Measurements from ENCODE around the gene RALGPS1. TPM values are rescaled to one million over a fixed set of nuclear protein-coding genes. Genes with fewer than 3 reads are reported as not detected.

RALGPS1 gene
- total RNA-seq, 1 experiment from 2014 or later = 2.2 TPM

- peak; percentile 76 for DNase-seq (ENCODE audit: low spot score)
Observed at GRCh38 chr9:127185931-127186781, 271.6 kb downstream of the RALGPS1 start.

DNA sequence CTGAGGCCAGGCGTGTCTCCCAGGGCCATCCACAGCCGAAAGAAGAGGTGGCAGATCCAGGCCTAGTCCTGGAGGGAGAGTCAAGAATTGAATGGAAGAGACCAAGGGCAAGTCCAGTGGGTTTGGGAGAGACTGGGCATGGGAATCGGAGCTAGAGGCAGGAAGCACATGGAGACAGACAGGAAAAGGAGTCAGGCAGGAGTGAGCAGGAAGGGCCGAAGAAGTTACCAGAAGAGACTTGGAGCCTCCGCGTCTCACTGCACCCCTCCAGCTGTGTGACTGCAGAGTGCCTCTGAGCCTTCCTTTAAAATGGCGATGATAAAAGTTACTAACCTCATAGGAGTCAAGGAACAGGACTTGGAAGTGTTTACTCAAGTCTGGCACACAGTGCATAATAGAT lies 272.2 kb downstream of the RALGPS1 start:
- DNase-seq (ENCODE audit: low spot score) = no peak

DNA sequence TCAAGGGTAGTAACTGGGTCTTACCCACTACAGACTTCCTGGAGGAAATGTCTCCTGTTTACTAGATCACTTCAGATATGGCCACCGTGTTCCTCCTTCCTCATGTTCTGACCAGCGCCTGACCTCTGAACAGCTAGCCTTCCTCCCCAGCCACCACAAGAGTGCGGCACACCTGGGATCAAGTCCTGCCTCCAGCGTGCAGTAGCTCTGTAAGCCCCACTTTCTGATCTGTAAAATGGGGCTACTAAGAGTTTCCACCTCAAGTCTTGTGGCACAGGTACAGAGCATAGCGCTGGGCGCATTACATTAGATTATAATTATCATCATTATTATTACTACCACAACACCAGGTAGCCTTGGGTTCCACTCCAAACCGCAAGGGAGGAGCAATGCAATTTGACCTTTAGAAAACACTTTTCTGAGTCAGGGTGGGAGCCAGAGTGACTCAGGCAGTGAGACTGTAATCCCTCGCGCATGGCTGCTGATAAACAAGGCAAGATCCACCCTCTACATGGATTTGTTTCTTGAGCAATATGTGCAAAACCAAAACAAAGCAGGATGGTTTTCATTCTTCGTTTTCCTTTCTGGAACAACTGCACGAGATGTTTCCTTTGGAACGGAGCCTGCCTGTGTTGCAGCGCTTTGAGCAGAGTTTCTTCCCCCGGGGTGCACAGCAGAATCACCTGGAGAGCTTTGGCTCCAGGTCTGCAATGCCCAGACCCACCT lies 272.8 kb downstream of the RALGPS1 start:
- peak; percentile 95 for DNase-seq (ENCODE audit: low spot score)

GRCh38 chr9:127188396-127188795 lies 273.8 kb downstream of the RALGPS1 start:
- DNase-seq (ENCODE audit: low spot score) = no peak

GRCh38 chr9:127189628-127190027 lies 275.0 kb downstream of the RALGPS1 start:
- DNase-seq (ENCODE audit: low spot score) = no peak

GRCh38 chr9:127192744-127193143 lies 278.2 kb downstream of the RALGPS1 start:
- DNase-seq (ENCODE audit: low spot score) = no peak

GRCh38 chr9:127193483-127193882 lies 278.9 kb downstream of the RALGPS1 start:
- no peak for DNase-seq (ENCODE audit: low spot score)

DNA sequence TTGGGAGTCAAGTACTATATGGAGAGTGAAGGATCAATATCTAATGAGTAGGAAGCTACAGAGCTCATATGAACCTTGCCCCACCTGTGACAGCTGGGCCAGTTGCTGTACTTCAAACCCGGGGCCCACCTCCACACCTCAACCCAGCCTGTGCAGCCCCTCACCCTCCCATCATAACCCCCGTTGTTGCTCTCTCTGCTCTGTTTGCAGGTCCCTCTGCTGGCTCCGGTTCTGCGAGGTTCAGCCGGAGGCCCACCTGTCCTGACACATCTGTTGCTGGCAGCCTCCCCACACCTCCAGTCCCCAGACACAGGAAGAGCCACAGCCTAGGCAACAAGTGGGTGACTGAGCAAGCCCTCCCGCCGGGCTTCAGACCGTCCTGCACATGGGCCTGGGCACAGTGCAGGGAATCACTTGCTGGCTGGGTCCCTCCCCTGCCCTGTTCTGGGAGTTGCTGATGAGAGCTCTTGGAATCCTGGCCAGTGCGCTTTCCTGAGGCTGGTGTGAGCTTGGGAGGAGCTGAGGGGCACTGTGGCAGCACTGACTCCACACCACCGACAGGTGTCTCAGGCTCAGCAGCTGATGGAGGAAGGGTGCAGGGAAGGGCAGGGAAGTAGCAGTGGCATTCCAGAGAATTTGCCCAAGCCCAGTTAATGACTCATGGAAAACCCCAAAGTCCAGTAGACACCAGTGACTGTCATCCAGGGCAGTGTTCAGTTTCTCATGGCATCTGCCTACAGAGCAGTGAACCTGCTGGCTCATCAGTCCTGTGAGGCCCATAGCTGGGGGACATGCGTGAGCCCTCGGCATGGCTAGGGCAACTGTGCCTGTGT lies 280.5 kb downstream of the RALGPS1 start:
- peak; percentile 75 for DNase-seq (ENCODE audit: low spot score)

DNA sequence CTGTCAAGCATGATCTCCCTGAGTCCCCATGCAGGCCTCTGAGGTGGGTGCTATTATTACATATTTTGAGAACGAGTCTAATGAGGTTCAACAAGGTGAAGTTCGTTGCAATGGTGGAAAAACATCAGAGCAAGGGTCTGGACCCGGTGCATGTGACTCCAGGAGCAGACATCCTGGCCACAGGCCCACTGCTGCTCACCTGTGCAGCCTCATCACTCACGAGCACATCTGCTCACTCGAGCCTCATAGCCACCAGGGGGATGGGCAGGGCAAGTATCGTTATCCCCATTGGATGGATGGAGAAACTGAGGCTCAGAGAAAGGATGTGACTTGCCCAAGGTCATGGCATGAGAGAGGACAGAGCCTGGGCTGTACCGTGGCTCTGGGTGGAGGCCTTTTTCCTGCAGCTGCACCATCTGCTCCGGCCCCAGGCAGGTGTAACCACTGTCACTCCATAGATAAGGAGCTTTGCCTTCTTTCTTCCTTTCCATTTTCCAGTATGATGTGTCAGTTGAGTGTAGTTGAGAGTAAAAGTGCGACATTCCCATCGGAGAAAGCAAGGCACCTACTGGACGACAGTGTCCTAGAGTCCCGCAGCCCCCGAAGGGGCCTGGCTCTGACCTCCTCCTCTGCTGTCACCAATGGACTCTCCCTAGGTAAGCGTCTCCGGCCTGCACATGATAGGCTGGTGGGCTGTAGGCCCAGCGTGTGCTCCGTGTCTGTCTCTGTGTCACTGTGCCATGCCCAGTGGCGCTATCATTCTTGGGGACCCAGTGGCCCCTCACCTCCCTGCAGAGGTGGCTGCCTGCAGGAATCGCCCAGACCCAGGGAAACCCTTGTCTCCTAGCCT lies 281.6 kb downstream of the RALGPS1 start:
- no peak for DNase-seq (ENCODE audit: low spot score)

- DNase-seq (ENCODE audit: low spot score) = no peak
Observed at GRCh38 chr9:127196826-127197145, 282.2 kb downstream of the RALGPS1 start.

DNA sequence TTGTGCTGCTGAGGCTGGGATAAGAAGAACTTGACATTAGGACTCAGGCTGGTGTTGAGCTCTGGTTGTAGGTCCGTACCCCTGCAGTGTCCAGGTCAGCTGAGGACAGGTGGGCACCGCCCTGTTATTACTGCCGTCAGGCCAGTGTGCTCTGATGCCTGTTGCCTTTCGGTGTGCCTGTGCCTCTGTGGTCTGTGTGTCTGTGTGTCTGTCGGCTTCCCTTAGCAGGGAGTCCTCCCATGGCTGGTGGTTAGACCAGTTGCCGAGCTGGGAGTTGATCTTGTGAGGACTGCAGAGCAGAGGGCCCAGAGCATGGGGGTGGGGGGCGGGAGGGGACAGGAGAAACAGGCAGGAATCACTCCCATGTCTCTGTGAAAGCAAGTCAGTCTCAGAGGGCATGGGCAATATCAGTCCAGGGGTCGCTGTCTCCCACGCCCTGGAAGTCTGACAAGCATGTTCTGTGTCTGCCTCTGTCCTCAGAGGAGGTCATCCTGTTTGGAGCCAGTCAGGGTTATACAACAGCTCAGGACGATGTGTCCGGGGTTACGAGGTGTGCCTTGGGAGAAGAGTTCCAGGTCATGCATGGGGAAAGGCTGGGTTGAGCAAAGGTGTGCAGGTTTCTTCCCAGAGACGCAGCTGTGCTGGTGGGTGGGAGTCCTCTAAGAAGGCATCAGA lies 282.7 kb downstream of the RALGPS1 start:
- no peak for DNase-seq (ENCODE audit: low spot score)

DNA sequence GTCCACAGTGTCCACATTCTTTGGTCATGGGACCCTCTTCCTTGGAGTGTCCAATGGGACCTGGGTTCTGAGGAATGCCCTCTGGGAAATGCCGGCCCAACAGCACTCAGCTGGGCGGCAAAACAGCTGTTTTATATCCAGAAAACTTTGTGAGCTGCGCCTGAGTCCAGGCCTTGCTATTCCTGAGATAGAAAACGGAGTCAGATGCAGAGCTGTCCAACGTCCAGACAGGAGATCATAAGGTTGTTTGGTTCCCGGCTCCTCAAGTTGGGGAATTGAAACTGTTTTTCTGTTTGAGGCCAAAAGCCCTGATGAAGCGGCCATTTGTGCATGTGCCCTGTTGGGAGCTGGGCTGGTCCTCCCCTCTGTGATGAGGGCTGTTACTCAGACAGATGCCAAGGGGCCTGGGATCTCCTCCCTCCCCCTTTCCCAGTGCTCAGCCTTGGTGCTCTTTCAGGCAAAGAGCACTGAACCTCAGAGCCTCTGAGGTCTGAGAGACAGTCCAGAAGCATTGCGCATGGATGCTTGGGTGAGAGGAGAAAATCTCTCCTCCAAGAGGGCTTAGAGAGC lies 283.4 kb downstream of the RALGPS1 start:
- no peak for DNase-seq (ENCODE audit: low spot score)

DNA sequence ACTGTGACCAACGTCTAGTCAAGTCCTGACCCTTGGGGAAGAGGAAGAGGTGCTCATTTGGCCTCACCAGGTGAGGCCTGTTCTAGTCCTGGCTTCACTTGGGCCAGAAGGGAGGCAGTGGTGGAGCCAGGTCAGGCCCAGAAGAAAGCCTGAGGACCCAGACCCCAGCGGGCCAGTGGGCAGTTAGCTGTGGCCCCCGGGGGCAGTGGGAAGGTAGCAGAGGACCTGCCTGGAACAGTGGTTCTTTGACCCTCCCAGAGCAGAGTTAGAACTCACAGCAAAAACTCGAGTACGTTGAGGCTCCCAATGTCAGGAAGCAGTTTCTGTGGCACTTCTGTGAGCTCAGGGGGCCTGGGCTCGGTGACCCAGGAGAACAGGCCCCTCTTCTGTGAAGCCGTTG lies 284.0 kb downstream of the RALGPS1 start:
- DNase-seq (ENCODE audit: low spot score) = no peak

DNA sequence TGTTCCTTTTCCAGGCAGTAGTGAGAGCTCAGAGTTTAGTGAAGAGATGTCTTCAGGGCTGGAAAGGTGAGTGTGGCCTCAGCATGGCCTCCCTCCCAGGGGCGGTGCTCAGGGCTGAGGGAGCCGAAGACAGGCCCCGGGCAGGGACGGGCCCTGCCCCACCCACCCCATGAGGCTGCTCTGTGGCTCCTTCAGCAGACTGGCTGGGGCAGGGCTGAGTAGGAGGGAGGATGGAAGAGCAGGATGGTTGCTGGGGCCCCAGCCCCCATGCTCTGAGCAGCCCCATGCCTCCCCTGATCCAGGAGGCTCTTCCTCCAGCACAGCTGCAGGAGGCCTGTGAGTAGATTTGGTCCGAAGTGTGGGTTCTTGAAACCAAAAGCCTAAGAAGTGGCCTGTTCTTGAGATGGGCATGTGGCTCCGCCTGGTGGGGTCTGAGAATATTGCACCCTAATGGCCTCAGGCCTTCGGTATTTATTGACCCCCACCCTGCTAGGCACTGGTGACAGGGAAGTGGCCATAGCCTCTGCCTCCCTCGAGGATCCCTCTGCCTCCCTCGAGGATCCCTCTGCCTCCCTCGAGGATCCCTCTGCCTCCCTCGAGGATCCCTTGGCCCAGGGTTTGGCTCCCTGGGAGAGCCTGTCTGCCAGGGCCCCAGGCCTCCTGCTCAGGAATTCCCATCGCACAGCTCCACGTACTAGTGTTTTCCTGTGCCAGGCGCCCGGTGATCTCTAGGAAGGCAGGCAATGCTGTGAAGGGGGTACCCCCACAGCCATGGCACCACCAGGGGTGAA lies 284.6 kb downstream of the RALGPS1 start:
- peak; percentile 66 for DNase-seq (ENCODE audit: low spot score)

DNA sequence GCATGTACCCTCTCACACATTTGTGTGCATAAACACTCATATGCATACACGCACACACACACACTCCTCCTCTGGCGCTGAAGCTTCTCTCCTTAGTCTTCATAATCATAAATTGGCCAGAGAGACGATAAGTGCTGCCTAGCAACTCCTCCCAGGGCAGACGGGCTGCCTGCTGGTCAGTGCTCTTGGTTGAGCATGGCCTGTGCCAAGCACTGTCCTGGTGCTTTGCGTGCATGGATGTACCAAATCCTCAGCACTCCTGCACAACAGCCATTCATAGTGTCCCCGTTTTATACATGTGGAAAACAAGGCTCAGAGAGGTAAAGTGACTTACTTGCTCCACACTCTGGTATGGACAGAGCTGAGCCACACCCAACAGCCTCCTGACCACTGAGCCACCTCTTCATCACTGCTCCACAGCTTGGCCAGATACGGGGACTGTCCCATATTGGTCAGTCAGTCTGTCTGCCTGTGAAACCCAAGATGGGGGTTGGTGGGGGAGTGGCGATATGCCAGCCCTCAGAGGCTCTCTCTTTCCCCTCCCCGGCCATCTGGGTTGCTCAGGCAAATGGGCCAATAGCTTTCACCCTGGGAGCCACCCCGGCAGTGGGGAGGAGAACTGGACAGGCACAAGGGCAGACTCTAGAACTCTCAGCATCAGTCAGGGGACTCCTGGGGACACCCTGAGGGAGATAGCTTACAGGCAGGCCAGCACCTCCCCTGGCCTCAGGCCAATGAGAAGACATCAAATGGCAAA lies 285.7 kb downstream of the RALGPS1 start:
- DNase-seq (ENCODE audit: low spot score) = no peak

DNA sequence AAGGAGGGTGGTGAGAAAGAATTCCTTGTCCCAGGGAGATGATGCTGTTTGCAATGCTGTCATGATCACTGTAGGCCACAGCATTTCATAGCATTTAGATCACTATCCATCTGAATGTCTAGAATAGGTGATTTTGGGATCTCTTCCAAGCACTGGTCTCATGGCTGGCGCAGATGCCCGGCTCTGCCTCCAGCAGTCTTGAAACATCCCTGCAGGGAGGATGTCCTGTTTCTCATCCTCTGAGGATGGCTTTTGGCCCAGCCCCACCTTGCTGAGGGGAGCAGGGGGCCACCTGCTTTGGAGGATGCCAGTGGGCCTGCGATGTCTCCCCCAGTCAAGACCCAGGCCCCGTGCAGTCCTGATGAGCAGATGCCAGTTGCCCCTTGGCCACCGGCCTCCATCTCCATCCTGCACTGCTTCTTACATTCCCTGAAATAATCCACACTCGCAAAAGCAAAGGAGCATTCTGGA lies 286.5 kb downstream of the RALGPS1 start:
- DNase-seq (ENCODE audit: low spot score) = no peak

- DNase-seq (ENCODE audit: low spot score) = no peak
Observed at GRCh38 chr9:127201731-127202130, 287.1 kb downstream of the RALGPS1 start.

- DNase-seq (ENCODE audit: low spot score) = no peak
Observed at GRCh38 chr9:127202461-127203169, 288.0 kb downstream of the RALGPS1 start.
